ENCODE measurements around the gene TXK. TPM values are rescaled to one million over a fixed set of nuclear protein-coding genes. Genes with fewer than 3 reads are reported as not detected.

TXK gene
- total RNA-seq, 1 experiment from 2014 or later, result 1.7 TPM

DNA sequence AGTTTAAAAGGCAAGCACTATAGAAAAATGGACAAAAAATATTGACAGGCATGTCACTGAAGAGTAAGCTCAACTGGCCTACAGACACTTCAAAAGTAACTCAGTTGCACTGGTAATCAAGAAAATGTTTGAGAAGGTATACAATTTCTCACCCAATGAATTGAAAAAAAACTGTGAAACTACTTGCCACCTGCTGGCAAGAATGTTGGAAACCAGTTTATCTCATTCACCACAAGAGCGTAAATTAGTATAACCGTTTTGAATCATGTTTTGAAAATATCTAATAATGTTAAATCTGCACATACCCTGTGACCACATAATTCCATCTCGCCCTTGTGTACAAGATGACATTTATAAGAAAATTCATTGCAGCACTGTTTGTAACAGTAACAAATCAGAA lies 31.7 kb downstream of the TXK start:
- H3K27me3 ChIP-seq (ENCODE audit: insufficient read depth, low read length), result no peaks in the 10 kb centered on the region
- ATAC-seq, result peak; percentile 44; the same call in 1 of the 2 replicates
- intact Hi-C loops (cut with micrococcal nuclease), result no loop called here
- no peak overlapping the region for H3K27ac ChIP-seq (ENCODE audit: low read depth, low read length)
- H3K4me3 ChIP-seq (replicated peaks in 1 of 2; ENCODE audit: low read depth in 1 of 2, low read length in 2 of 2), result no peak overlapping the region
- ChIA-PET CTCF (no interaction called here), POLR2A (no interaction called here), RAD21 (ENCODE audit: low non-redundant PET in 1 of 2, low total read pairs in 2 of 2, uncharacterized antibody in 2 of 2, unreplicated experiment in 2 of 2) (no interaction called here)
- no peaks in the 10 kb centered on the region for H3K9me2 ChIP-seq (ENCODE audit: insufficient read depth)
- no peak overlapping the region for H3K9ac ChIP-seq (ENCODE audit: low read length)
- TF ChIP-seq TCF7L2 (IDR thresholded peaks at IDR 0.05; ENCODE audit: borderline replicate concordance, extremely low read depth, insufficient read depth, insufficient read length), result no peak
- TF ChIP-seq CEBPB (IDR thresholded peaks at IDR 0.05; ENCODE audit: low read depth), result no peak
- no peak for TF ChIP-seq ZFX (IDR thresholded peaks at IDR 0.05)
- TF ChIP-seq FOSL1 (IDR thresholded peaks at IDR 0.05; ENCODE audit: low read depth), result no peak
- no peak for TF ChIP-seq JUND (IDR thresholded peaks at IDR 0.05)
- TF ChIP-seq RAD21 (IDR thresholded peaks at IDR 0.05; ENCODE audit: low read depth), result 0 out of 2 replicates have a peak, but pooled peaks have one; percentile 20
- TF ChIP-seq, protein P1, sequence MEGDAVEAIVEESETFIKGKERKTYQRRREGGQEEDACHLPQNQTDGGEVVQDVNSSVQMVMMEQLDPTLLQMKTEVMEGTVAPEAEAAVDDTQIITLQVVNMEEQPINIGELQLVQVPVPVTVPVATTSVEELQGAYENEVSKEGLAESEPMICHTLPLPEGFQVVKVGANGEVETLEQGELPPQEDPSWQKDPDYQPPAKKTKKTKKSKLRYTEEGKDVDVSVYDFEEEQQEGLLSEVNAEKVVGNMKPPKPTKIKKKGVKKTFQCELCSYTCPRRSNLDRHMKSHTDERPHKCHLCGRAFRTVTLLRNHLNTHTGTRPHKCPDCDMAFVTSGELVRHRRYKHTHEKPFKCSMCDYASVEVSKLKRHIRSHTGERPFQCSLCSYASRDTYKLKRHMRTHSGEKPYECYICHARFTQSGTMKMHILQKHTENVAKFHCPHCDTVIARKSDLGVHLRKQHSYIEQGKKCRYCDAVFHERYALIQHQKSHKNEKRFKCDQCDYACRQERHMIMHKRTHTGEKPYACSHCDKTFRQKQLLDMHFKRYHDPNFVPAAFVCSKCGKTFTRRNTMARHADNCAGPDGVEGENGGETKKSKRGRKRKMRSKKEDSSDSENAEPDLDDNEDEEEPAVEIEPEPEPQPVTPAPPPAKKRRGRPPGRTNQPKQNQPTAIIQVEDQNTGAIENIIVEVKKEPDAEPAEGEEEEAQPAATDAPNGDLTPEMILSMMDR (IDR thresholded peaks at IDR 0.05 in 2 of 3, conservative IDR thresholded peaks at IDR 0.05 in 1 of 3; ENCODE audit: borderline replicate concordance in 1 of 3, insufficient read depth in 1 of 3, low read depth in 2 of 3, low read length in 2 of 3), result peak; percentile 6 to 62 (median 40); a peak in 3 of 6 replicates
- TF ChIP-seq ELF1 (IDR thresholded peaks at IDR 0.05; ENCODE audit: borderline replicate concordance, low read depth), result no peak
- H2AFZ ChIP-seq (ENCODE audit: low read depth, low read length, poor library complexity, severe bottlenecking), result peak overlapping the region; percentile 18
- H3K79me2 ChIP-seq (ENCODE audit: insufficient read depth, low read length), result no peaks in the 10 kb centered on the region
- H3K9me3 ChIP-seq (ENCODE audit: control insufficient read depth in 1 of 2, insufficient read depth in 1 of 2, low read depth in 1 of 2, low read length in 2 of 2), result no peaks in the 10 kb centered on the region
- H3K36me3 ChIP-seq (ENCODE audit: control insufficient read depth in 1 of 2, insufficient read depth in 2 of 2, low read length in 2 of 2), result no peaks in the 10 kb centered on the region
- no peaks in the 10 kb centered on the region for H3K4me1 ChIP-seq (ENCODE audit: control insufficient read depth in 1 of 2, insufficient read depth in 2 of 2, low read length in 2 of 2)
- H4K20me1 ChIP-seq (ENCODE audit: insufficient read depth), result no peaks in the 10 kb centered on the region
- BruUV-seq (replicated peaks), result no TSS peak
- no peak for DNase-seq (ENCODE audit: low read depth, low spot score)
- H3K4me2 ChIP-seq (ENCODE audit: low read length), result no peak overlapping the region

DNA sequence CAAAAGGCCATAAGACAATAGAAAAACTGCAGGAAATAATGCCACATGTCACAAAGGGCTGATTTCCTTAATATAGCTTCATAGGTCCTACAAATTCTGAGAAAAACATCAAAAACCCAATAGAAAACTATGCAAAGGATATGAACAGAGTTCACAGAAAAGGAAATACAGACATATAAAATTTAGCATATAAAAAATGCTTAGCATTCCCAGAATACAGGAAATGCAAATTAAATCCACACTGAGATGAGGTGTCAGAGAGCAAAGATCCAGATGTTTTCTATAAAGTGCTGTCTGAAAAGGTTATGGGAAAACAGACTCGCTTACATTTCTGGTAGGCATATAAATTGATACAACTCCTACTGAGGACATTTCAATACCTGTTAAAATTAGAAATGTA lies 33.8 kb downstream of the TXK start:
- Histone ChIP-seq H2AFZ (ENCODE audit: low read depth, low read length, poor library complexity, severe bottlenecking) (no peak overlapping the region), H3K9me3 (ENCODE audit: control insufficient read depth in 1 of 2, insufficient read depth in 1 of 2, low read depth in 1 of 2, low read length in 2 of 2) (no peaks in the 10 kb centered on the region), H3K9ac (ENCODE audit: low read length) (no peak overlapping the region), H3K4me1 (ENCODE audit: control insufficient read depth in 1 of 2, insufficient read depth in 2 of 2, low read length in 2 of 2) (no peaks in the 10 kb centered on the region), H3K79me2 (ENCODE audit: insufficient read depth, low read length) (no peaks in the 10 kb centered on the region), H4K20me1 (ENCODE audit: insufficient read depth) (no peaks in the 10 kb centered on the region), H3K4me2 (ENCODE audit: low read length) (no peak overlapping the region), H3K27ac (ENCODE audit: low read depth, low read length) (no peak overlapping the region), H3K27me3 (ENCODE audit: insufficient read depth, low read length) (no peaks in the 10 kb centered on the region), H3K36me3 (ENCODE audit: control insufficient read depth in 1 of 2, insufficient read depth in 2 of 2, low read length in 2 of 2) (no peaks in the 10 kb centered on the region), H3K9me2 (ENCODE audit: insufficient read depth) (no peaks in the 10 kb centered on the region), H3K4me3 (replicated peaks in 1 of 2; ENCODE audit: low read depth in 1 of 2, low read length in 2 of 2) (no peak overlapping the region)
- CTCF ChIA-PET, result interaction anchor here (2.3 kb wide), 1 partner anchor 9 kb away, joined by 9 read pairs; no protein-coding TSS in a partner anchor
- no peak for ATAC-seq
- no peak for DNase-seq (ENCODE audit: low read depth, low spot score)
- RAD21 ChIA-PET (ENCODE audit: low non-redundant PET in 1 of 2, low total read pairs in 2 of 2, uncharacterized antibody in 2 of 2, unreplicated experiment in 2 of 2), result no interaction called here
- POLR2A ChIA-PET, result interaction anchor here (0.7 kb wide), 1 partner anchor 682 kb away, joined by 3 read pairs; no protein-coding TSS in a partner anchor
- intact Hi-C loops (cut with micrococcal nuclease), result no loop called here
- BruUV-seq (replicated peaks), result no TSS peak
- TF ChIP-seq FOSL1 (IDR thresholded peaks at IDR 0.05; ENCODE audit: low read depth), result no peak
- TF ChIP-seq JUND (IDR thresholded peaks at IDR 0.05), result no peak
- no peak for TF ChIP-seq CEBPB (IDR thresholded peaks at IDR 0.05; ENCODE audit: low read depth)
- TF ChIP-seq, protein P2, sequence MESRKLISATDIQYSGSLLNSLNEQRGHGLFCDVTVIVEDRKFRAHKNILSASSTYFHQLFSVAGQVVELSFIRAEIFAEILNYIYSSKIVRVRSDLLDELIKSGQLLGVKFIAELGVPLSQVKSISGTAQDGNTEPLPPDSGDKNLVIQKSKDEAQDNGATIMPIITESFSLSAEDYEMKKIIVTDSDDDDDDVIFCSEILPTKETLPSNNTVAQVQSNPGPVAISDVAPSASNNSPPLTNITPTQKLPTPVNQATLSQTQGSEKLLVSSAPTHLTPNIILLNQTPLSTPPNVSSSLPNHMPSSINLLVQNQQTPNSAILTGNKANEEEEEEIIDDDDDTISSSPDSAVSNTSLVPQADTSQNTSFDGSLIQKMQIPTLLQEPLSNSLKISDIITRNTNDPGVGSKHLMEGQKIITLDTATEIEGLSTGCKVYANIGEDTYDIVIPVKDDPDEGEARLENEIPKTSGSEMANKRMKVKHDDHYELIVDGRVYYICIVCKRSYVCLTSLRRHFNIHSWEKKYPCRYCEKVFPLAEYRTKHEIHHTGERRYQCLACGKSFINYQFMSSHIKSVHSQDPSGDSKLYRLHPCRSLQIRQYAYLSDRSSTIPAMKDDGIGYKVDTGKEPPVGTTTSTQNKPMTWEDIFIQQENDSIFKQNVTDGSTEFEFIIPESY (IDR thresholded peaks at IDR 0.05; ENCODE audit: extremely low read depth, insufficient replicate concordance, low read length), result no peak
- no peak for TF ChIP-seq EZH2phosphoT487 (IDR thresholded peaks at IDR 0.05; ENCODE audit: borderline replicate concordance)
- TF ChIP-seq CBX3 (IDR thresholded peaks at IDR 0.05; ENCODE audit: low read depth), result no peak
- no peak for TF ChIP-seq YY1 (IDR thresholded peaks at IDR 0.05; ENCODE audit: extremely low read depth, insufficient replicate concordance, low read depth, low read length)
- TF ChIP-seq, protein P3, sequence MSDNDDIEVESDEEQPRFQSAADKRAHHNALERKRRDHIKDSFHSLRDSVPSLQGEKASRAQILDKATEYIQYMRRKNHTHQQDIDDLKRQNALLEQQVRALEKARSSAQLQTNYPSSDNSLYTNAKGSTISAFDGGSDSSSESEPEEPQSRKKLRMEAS (IDR thresholded peaks at IDR 0.05), result no peak

Measured in HCT116 (cell line).